ENCODE results near the gene TRRAP.

DNA sequence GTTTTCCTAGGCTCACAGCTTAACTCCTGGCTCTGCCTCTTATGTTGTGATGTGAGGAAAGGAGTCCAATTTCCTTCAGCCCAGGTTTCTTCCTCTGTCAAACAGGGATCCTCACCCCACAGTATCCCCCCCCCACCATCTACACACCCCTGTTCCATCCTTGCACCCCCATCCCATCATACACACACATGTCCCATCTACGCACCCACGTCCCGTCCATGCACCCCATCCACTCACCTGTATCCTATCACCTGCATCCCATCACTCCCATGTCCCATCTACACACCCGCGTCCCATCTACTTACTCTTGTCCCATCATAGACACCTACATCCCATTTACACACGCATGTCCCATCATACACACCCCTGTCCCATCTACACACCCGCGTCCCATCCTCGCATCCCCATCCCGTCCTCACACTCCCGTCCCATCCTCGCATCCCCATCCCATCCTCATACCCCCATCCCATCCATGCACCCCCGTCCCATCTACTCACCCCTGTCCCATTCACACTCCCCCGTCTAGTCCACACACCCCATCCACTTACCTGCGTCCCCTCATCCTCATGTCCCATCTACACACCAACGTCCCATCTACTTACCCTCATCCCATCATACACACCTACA, 117.3 kb downstream of the TRRAP start:
- no peak for TF ChIP-seq POLR2A (IDR thresholded peaks at IDR 0.05)
- TF ChIP-seq, protein P1, sequence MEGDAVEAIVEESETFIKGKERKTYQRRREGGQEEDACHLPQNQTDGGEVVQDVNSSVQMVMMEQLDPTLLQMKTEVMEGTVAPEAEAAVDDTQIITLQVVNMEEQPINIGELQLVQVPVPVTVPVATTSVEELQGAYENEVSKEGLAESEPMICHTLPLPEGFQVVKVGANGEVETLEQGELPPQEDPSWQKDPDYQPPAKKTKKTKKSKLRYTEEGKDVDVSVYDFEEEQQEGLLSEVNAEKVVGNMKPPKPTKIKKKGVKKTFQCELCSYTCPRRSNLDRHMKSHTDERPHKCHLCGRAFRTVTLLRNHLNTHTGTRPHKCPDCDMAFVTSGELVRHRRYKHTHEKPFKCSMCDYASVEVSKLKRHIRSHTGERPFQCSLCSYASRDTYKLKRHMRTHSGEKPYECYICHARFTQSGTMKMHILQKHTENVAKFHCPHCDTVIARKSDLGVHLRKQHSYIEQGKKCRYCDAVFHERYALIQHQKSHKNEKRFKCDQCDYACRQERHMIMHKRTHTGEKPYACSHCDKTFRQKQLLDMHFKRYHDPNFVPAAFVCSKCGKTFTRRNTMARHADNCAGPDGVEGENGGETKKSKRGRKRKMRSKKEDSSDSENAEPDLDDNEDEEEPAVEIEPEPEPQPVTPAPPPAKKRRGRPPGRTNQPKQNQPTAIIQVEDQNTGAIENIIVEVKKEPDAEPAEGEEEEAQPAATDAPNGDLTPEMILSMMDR (IDR thresholded peaks at IDR 0.05 in 4 of 5, conservative IDR thresholded peaks at IDR 0.05 in 1 of 5), result no peak
